Endodermal cell (in vitro differentiated cells): Measurements from ENCODE around the gene KCNJ4. TPM values are rescaled to one million over a fixed set of nuclear protein-coding genes. Genes with fewer than 3 reads are reported as not detected.
A peak's percentile ranks its signal among the peaks of the same experiment; 100 is the strongest.

Experiments used
- DNase-seq: peaks from one replicate; pipeline ENCODE4 v3.0.0-alpha.2; 2017
- H3K27ac ChIP-seq: 2 replicates; pipeline ENCODE4 v1.5.1; 2013; ENCODE audit warnings: mild to moderate bottlenecking, low read depth, low read length, moderate library complexity
- H3K27me3 ChIP-seq: 2 replicates; pipeline ENCODE4 v1.6.1; 2013; ENCODE audit warnings: mild to moderate bottlenecking, low read length, moderate library complexity; ENCODE audit not compliant: insufficient read depth, control insufficient read depth, poor library complexity, severe bottlenecking
- H3K36me3 ChIP-seq: 2 replicates; pipeline ENCODE4 v1.7.0; 2013; ENCODE audit warnings: mild to moderate bottlenecking, low read length, moderate library complexity; ENCODE audit not compliant: control insufficient read depth, insufficient read depth
- H3K4me1 ChIP-seq: one replicate; pipeline ENCODE4 v1.7.0; 2013; ENCODE audit warnings: low read length; ENCODE audit not compliant: control insufficient read depth, insufficient read depth
- H3K4me3 ChIP-seq: 2 replicates; pipeline ENCODE4 v1.5.1; 2013; ENCODE audit warnings: mild to moderate bottlenecking, low read length, moderate library complexity
- H3K9ac ChIP-seq: 2 replicates; pipeline ENCODE4 v1.6.1; 2013; ENCODE audit warnings: mild to moderate bottlenecking, low read length, moderate library complexity; ENCODE audit not compliant: poor library complexity, severe bottlenecking; ENCODE audit errors: extremely low read depth
- H3K9me3 ChIP-seq: 2 replicates; pipeline ENCODE4 v1.6.1; 2013; ENCODE audit warnings: mild to moderate bottlenecking, low read length, moderate library complexity; ENCODE audit not compliant: control insufficient read depth
- H3K27ac Mint-ChIP-seq: 2 replicates; pipeline ENCODE4 v1.8.0; 2020; ENCODE audit warnings: mixed read lengths
- H3K27me3 Mint-ChIP-seq: 2 replicates; pipeline ENCODE4 v1.8.0; 2021; ENCODE audit warnings: mild to moderate bottlenecking, mixed read lengths; ENCODE audit not compliant: insufficient read depth
- H3K36me3 Mint-ChIP-seq: 2 replicates; pipeline ENCODE4 v1.8.0; 2020; ENCODE audit warnings: low read depth, mixed read lengths
- H3K4me1 Mint-ChIP-seq: 2 replicates; pipeline ENCODE4 v1.8.0; 2020; ENCODE audit warnings: mixed read lengths
- H3K4me3 Mint-ChIP-seq: 2 replicates; pipeline ENCODE4 v1.8.0; 2020; ENCODE audit warnings: mild to moderate bottlenecking, moderate library complexity, mixed read lengths
- H3K9me3 Mint-ChIP-seq: 2 replicates; pipeline ENCODE4 v1.8.0; 2020; ENCODE audit warnings: mild to moderate bottlenecking, mixed read lengths
- CTCF ChIP-seq: fragments of 200-600 bp; sonication (generic); conservative IDR thresholded peaks from 2 replicates; pipeline ENCODE4 v1.5.0; 2021; ENCODE audit warnings: antibody characterized with exemption, mild to moderate bottlenecking
- WGBS, 2 experiments: methylation state at CpG; one replicate each; pipeline versions ENCODE4 v1.1.5 to v1.1.7; 2013; ENCODE audit warnings: missing lambda C conversion rate in 2 of 2, mixed read lengths in 1 of 2; ENCODE audit not compliant: insufficient coverage in 1 of 2, insufficient read length in 1 of 2; 5-methylcytosine and 5-hydroxymethylcytosine counted together
- long read RNA-seq, 4 experiments: library from polyadenylated mRNA in 2 of 4; library from RNA in 1 of 4; library from capped mRNA in 1 of 4; stranded (forward) in 3 of 4; unstranded in 1 of 4; transcript quantifications; one replicate each; pipeline ENCODE4 v2.0.0, GENCODE V29; 2020 to 2021; ENCODE audit warnings: inconsistent platforms in 1 of 4
- polyA plus RNA-seq, 2 experiments: library from polyadenylated mRNA; stranded (reverse); fragments of 50-300 nt; gene quantifications; one replicate each; pipeline ENCODE4 v1.2.3, GENCODE V29; 2013
- total RNA-seq, 2 donors: library from RNA; stranded (reverse); fragmentation: NEBNext Ultra II Directional in 1 of 2; extraction: Animal tissue kit (Norgen Biotek cat#: 25700) in 1 of 2; gene quantifications; 2 replicates in 1 of 2; 3 replicates in 1 of 2; pipeline ENCODE4 v1.2.1, GENCODE V29; 2021

Gene KCNJ4
- total RNA-seq, result 1 to 10 TPM in 1 of 2 donors, under 1 TPM in 1; 0.37 to 1.4 TPM
- polyA plus RNA-seq (2013, experiment 1 of 2), result 5.8 TPM
- 6.0 TPM for polyA plus RNA-seq (2013, experiment 2 of 2)
- long read RNA-seq, experiment 1, result 0 reads
- long read RNA-seq, experiment 2, result 0 reads
- long read RNA-seq, experiment 3, result 0 reads
- long read RNA-seq, experiment 4, result 0 reads

GRCh38 chr22:38455076-38455529 lies at the start of gene KCNJ4:
Gene KCNJ4, minus strand, starts transcription at chr22:38455199. Its CDS starts 27,067 bp downstream, at chr22:38428132.
- Histone ChIP-seq H3K36me3 (no peaks in the 10 kb centered on the region), H3K9ac (no peak within 1 kb of the TSS), H3K27me3 (peaks cover 73% of the 10 kb centered on the region), H3K27ac (no peak within 1 kb of the TSS), H3K9me3 (no peaks in the 10 kb centered on the region), H3K4me1 (no peaks in the 10 kb centered on the region), H3K4me3 (peak within 1 kb of the TSS; percentile 64)
- DNase-seq, result no peak
- H3K4me3 Mint-ChIP-seq, result peak within 1 kb of the TSS; percentile 56
- peaks cover 5% of the 10 kb centered on the region for H3K4me1 Mint-ChIP-seq
- peaks cover 91% of the 10 kb centered on the region for H3K27me3 Mint-ChIP-seq
- H3K27ac Mint-ChIP-seq, result no peak within 1 kb of the TSS
- no peaks in the 10 kb centered on the region for H3K9me3 Mint-ChIP-seq
- WGBS, 2 experiments, result 0% methylated on average over 4 to 72 of the region's 76 CpGs
- no peak for TF ChIP-seq CTCF
- no peaks in the 10 kb centered on the region for H3K36me3 Mint-ChIP-seq

GRCh38 chr22:38503021-38503420 lies 48.0 kb upstream of the KCNJ4 start:
- Histone ChIP-seq H3K4me1 (peaks cover 3% of the 10 kb centered on the region), H3K9ac (peak overlapping the region; percentile 2), H3K9me3 (no peaks in the 10 kb centered on the region), H3K36me3 (peaks cover 62% of the 10 kb centered on the region), H3K27ac (no peak overlapping the region), H3K27me3 (no peaks in the 10 kb centered on the region), H3K4me3 (peak overlapping the region; percentile 93)
- TF ChIP-seq CTCF, result no peak
- H3K4me3 Mint-ChIP-seq, result peak overlapping the region; percentile 99
- no peak for DNase-seq
- H3K27ac Mint-ChIP-seq, result peak overlapping the region; percentile 18
- peaks cover 27% of the 10 kb centered on the region for H3K4me1 Mint-ChIP-seq
- H3K27me3 Mint-ChIP-seq, result no peaks in the 10 kb centered on the region
- H3K36me3 Mint-ChIP-seq, result peaks cover 72% of the 10 kb centered on the region
- H3K9me3 Mint-ChIP-seq, result no peaks in the 10 kb centered on the region
- WGBS, 2 experiments, result 91% methylated on average over 4 of the region's 4 CpGs; no CpG with 5 or more reads in 1 of the 2 experiments

- Histone ChIP-seq H3K36me3 (peaks cover 72% of the 10 kb centered on the region), H3K4me1 (peaks cover 3% of the 10 kb centered on the region), H3K27ac (no peak overlapping the region), H3K9me3 (no peaks in the 10 kb centered on the region), H3K9ac (no peak overlapping the region), H3K27me3 (no peaks in the 10 kb centered on the region), H3K4me3 (peak overlapping the region; percentile 93)
- no peaks in the 10 kb centered on the region for H3K9me3 Mint-ChIP-seq
- peaks cover 80% of the 10 kb centered on the region for H3K36me3 Mint-ChIP-seq
- no peaks in the 10 kb centered on the region for H3K27me3 Mint-ChIP-seq
- no peak for TF ChIP-seq CTCF
- 96% methylated on average over 9 to 10 of the region's 10 CpGs for WGBS, 2 experiments
- peak overlapping the region; percentile 18 for H3K27ac Mint-ChIP-seq
- no peak for DNase-seq
- peaks cover 27% of the 10 kb centered on the region for H3K4me1 Mint-ChIP-seq
- peak overlapping the region; percentile 99 for H3K4me3 Mint-ChIP-seq
These were observed 47.0 kb upstream of the KCNJ4 start for GRCh38 chr22:38501797-38502672.
